HEK293 (cell line): Measurements from ENCODE around the gene GP1BB.

Experiments used
- GLIS2 ChIP-seq: fragments of 450-650 bp; formaldehyde crosslinking; IDR thresholded peaks from 2 replicates; pipeline ENCODE4 v1.5.1; 2016; ENCODE audit warnings: missing biosample characterization, missing genetic modification characterization
- OVOL3 ChIP-seq: fragments of 450-650 bp; formaldehyde crosslinking; IDR thresholded peaks from 2 replicates; pipeline ENCODE4 v1.5.1; 2016; ENCODE audit warnings: missing biosample characterization, missing genetic modification characterization
- SETDB1 ChIP-seq: IDR thresholded peaks from one replicate; pipeline ENCODE4 v1.6.1; 2017; ENCODE audit warnings: mild to moderate bottlenecking, low read length, moderate library complexity, mixed read lengths; ENCODE audit not compliant: insufficient read length
- SP2 ChIP-seq: fragments of 450-650 bp; formaldehyde crosslinking; IDR thresholded peaks from 2 replicates; pipeline ENCODE4 v1.5.1; 2016; ENCODE audit warnings: missing biosample characterization, missing genetic modification characterization
- ZNF133 ChIP-seq: fragments of 450-650 bp; formaldehyde crosslinking; IDR thresholded peaks from 2 replicates; pipeline ENCODE4 v1.5.1; 2016; ENCODE audit warnings: missing biosample characterization, missing genetic modification characterization
- ZNF561 ChIP-seq: fragments of 450-650 bp; IDR thresholded peaks from 2 replicates; pipeline ENCODE4 v1.5.1; 2018; ENCODE audit warnings: missing biosample characterization, missing genetic modification characterization, borderline replicate concordance
- ZNF677 ChIP-seq: fragments of 450-650 bp; IDR thresholded peaks from 2 replicates; pipeline ENCODE4 v1.5.0; 2018; ENCODE audit warnings: missing biosample characterization, mild to moderate bottlenecking, missing genetic modification characterization, moderate library complexity
- TF ChIP-seq, protein P1 (sequence below): fragments of 450-650 bp; formaldehyde crosslinking; IDR thresholded peaks from 2 replicates; pipeline ENCODE4 v1.5.1; 2016; ENCODE audit warnings: missing biosample characterization, missing genetic modification characterization
- TF ChIP-seq, protein P2 (sequence below): fragments of 450-650 bp; formaldehyde crosslinking; IDR thresholded peaks from 2 replicates; pipeline ENCODE4 v1.5.1; 2016; ENCODE audit warnings: missing biosample characterization, missing genetic modification characterization
- TF ChIP-seq, protein P3 (sequence below): fragments of 450-650 bp; formaldehyde crosslinking; IDR thresholded peaks from 2 replicates; pipeline ENCODE4 v1.5.1; 2016; ENCODE audit warnings: missing biosample characterization, missing genetic modification characterization, low read depth
- TF ChIP-seq, protein P4 (sequence below): fragments of 450-650 bp; formaldehyde crosslinking; IDR thresholded peaks from 2 replicates; pipeline ENCODE4 v1.5.1; 2016; ENCODE audit warnings: missing biosample characterization, missing genetic modification characterization
- TF ChIP-seq, protein P5 (sequence below): sonication (generic); formaldehyde crosslinking; IDR thresholded peaks from 2 replicates; pipeline ENCODE4 v1.8.1; 2022; ENCODE audit warnings: mild to moderate bottlenecking, moderate library complexity, missing genetic modification reagents
- TF ChIP-seq, protein P6 (sequence below): fragments of 450-650 bp; formaldehyde crosslinking; conservative IDR thresholded peaks from 2 replicates; pipeline ENCODE4 v1.5.1; 2016; ENCODE audit warnings: low read depth, missing biosample characterization, missing genetic modification characterization

DNA sequence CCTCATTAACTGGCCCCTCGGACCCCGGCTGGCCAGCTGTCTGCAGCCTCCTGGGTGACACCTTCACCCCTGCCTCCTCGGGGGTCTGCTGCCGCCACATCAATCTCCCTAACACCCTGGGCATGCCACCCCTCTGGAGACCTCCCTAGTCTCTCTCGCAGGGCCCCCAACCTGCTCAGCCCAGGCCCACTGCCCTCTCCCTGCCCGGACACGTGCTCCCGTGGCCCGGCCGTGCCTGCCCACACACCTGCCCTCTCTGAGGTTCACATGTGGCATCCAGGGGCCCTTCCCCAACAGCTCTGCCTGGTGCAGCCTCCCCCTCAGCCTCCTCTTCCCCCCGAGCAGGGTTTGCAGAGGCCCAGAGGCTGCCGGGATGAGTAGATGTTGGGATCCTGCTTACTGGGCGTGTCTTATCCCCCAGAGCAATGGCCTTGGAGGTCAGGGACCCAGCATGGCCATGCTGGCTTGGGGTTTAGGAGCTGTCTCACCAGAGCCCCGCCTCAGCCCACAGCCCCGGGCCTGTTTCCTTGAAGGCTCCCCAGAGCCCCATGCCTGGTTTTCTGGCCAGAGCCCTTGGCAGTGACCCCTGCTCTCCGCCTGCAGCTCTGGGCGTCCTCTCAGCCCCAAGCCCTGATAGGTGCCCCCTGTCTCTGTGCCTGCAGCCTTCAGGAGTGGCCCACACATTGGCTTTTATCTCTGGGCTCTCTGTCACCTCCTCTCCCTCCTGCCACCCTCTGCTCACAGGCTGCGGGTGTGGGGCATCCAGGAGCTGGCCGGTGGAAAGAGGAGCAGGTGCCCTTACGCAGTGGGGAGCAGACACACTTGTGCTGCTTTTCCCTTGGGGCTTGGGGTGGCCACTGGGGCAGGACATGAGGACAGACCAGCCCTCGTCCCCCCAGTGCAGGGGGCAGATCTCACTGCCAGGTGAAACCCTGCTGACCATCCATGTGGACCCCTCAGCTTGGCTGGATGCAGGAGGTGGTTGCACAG lies 34.7 kb upstream of the GP1BB start:
- TF ChIP-seq ZNF133 (no peak), SETDB1 (no peak), OVOL3 (tag by site-specific recombination) (no peak), GLIS2 (tag by site-specific recombination) (no peak), SP2 (tag by site-specific recombination) (no peak), ZNF677 (tag by site-specific recombination) (no peak), ZNF561 (no peak)
- TF ChIP-seq, protein P1, sequence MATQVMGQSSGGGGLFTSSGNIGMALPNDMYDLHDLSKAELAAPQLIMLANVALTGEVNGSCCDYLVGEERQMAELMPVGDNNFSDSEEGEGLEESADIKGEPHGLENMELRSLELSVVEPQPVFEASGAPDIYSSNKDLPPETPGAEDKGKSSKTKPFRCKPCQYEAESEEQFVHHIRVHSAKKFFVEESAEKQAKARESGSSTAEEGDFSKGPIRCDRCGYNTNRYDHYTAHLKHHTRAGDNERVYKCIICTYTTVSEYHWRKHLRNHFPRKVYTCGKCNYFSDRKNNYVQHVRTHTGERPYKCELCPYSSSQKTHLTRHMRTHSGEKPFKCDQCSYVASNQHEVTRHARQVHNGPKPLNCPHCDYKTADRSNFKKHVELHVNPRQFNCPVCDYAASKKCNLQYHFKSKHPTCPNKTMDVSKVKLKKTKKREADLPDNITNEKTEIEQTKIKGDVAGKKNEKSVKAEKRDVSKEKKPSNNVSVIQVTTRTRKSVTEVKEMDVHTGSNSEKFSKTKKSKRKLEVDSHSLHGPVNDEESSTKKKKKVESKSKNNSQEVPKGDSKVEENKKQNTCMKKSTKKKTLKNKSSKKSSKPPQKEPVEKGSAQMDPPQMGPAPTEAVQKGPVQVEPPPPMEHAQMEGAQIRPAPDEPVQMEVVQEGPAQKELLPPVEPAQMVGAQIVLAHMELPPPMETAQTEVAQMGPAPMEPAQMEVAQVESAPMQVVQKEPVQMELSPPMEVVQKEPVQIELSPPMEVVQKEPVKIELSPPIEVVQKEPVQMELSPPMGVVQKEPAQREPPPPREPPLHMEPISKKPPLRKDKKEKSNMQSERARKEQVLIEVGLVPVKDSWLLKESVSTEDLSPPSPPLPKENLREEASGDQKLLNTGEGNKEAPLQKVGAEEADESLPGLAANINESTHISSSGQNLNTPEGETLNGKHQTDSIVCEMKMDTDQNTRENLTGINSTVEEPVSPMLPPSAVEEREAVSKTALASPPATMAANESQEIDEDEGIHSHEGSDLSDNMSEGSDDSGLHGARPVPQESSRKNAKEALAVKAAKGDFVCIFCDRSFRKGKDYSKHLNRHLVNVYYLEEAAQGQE, result no peak
- TF ChIP-seq, protein P2, sequence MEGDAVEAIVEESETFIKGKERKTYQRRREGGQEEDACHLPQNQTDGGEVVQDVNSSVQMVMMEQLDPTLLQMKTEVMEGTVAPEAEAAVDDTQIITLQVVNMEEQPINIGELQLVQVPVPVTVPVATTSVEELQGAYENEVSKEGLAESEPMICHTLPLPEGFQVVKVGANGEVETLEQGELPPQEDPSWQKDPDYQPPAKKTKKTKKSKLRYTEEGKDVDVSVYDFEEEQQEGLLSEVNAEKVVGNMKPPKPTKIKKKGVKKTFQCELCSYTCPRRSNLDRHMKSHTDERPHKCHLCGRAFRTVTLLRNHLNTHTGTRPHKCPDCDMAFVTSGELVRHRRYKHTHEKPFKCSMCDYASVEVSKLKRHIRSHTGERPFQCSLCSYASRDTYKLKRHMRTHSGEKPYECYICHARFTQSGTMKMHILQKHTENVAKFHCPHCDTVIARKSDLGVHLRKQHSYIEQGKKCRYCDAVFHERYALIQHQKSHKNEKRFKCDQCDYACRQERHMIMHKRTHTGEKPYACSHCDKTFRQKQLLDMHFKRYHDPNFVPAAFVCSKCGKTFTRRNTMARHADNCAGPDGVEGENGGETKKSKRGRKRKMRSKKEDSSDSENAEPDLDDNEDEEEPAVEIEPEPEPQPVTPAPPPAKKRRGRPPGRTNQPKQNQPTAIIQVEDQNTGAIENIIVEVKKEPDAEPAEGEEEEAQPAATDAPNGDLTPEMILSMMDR, result no peak
- TF ChIP-seq, protein P3, sequence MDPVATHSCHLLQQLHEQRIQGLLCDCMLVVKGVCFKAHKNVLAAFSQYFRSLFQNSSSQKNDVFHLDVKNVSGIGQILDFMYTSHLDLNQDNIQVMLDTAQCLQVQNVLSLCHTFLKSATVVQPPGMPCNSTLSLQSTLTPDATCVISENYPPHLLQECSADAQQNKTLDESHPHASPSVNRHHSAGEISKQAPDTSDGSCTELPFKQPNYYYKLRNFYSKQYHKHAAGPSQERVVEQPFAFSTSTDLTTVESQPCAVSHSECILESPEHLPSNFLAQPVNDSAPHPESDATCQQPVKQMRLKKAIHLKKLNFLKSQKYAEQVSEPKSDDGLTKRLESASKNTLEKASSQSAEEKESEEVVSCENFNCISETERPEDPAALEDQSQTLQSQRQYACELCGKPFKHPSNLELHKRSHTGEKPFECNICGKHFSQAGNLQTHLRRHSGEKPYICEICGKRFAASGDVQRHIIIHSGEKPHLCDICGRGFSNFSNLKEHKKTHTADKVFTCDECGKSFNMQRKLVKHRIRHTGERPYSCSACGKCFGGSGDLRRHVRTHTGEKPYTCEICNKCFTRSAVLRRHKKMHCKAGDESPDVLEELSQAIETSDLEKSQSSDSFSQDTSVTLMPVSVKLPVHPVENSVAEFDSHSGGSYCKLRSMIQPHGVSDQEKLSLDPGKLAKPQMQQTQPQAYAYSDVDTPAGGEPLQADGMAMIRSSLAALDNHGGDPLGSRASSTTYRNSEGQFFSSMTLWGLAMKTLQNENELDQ (tag by site-specific recombination), result no peak
- TF ChIP-seq, protein P4, sequence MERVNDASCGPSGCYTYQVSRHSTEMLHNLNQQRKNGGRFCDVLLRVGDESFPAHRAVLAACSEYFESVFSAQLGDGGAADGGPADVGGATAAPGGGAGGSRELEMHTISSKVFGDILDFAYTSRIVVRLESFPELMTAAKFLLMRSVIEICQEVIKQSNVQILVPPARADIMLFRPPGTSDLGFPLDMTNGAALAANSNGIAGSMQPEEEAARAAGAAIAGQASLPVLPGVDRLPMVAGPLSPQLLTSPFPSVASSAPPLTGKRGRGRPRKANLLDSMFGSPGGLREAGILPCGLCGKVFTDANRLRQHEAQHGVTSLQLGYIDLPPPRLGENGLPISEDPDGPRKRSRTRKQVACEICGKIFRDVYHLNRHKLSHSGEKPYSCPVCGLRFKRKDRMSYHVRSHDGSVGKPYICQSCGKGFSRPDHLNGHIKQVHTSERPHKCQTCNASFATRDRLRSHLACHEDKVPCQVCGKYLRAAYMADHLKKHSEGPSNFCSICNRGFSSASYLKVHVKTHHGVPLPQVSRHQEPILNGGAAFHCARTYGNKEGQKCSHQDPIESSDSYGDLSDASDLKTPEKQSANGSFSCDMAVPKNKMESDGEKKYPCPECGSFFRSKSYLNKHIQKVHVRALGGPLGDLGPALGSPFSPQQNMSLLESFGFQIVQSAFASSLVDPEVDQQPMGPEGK, result no peak
- TF ChIP-seq, protein P5, sequence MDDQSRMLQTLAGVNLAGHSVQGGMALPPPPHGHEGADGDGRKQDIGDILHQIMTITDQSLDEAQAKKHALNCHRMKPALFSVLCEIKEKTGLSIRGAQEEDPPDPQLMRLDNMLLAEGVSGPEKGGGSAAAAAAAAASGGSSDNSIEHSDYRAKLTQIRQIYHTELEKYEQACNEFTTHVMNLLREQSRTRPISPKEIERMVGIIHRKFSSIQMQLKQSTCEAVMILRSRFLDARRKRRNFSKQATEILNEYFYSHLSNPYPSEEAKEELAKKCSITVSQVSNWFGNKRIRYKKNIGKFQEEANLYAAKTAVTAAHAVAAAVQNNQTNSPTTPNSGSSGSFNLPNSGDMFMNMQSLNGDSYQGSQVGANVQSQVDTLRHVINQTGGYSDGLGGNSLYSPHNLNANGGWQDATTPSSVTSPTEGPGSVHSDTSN (CRISPR knock-in tag), result no peak
- TF ChIP-seq, protein P6, sequence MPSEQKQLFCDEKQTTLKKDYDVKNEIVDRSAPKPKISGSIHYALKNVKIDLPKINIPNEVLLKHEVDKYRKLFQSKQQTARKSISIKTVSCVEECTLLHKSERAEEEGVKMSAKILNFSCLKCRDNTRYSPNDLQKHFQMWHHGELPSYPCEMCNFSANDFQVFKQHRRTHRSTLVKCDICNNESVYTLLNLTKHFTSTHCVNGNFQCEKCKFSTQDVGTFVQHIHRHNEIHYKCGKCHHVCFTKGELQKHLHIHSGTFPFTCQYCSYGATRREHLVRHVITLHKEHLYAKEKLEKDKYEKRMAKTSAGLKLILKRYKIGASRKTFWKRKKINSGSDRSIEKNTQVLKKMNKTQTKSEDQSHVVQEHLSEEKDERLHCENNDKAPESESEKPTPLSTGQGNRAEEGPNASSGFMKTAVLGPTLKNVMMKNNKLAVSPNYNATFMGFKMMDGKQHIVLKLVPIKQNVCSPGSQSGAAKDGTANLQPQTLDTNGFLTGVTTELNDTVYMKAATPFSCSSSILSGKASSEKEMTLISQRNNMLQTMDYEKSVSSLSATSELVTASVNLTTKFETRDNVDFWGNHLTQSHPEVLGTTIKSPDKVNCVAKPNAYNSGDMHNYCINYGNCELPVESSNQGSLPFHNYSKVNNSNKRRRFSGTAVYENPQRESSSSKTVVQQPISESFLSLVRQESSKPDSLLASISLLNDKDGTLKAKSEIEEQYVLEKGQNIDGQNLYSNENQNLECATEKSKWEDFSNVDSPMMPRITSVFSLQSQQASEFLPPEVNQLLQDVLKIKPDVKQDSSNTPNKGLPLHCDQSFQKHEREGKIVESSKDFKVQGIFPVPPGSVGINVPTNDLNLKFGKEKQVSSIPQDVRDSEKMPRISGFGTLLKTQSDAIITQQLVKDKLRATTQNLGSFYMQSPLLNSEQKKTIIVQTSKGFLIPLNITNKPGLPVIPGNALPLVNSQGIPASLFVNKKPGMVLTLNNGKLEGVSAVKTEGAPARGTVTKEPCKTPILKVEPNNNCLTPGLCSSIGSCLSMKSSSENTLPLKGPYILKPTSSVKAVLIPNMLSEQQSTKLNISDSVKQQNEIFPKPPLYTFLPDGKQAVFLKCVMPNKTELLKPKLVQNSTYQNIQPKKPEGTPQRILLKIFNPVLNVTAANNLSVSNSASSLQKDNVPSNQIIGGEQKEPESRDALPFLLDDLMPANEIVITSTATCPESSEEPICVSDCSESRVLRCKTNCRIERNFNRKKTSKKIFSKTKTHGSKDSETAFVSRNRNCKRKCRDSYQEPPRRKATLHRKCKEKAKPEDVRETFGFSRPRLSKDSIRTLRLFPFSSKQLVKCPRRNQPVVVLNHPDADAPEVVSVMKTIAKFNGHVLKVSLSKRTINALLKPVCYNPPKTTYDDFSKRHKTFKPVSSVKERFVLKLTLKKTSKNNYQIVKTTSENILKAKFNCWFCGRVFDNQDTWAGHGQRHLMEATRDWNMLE (tag by site-specific recombination), result no peak
